ENCODE results near the gene HK3. TPM values are rescaled to one million over a fixed set of nuclear protein-coding genes. Genes with fewer than 3 reads are reported as not detected.

HK3 gene
- total and polyA plus RNA-seq, 9 of the 15 experiments (the other 6 are each of a cell fraction or from before 2014, with no cell fraction given): 0.16 TPM; not detected in 8

GRCh38 chr5:176943816-176944215, 44.7 kb upstream of the HK3 start (continued):
- no peak for TF ChIP-seq RBM22 (IDR thresholded peaks at IDR 0.05; ENCODE audit: low read depth, low read length, poor library complexity, severe bottlenecking)
- no peak for TF ChIP-seq SNRNP70 (optimal IDR thresholded peaks at IDR 0.05; ENCODE audit: low read depth, low read length)
- TF ChIP-seq ZNF445 (CRISPR knock-in tag; IDR thresholded peaks at IDR 0.05; ENCODE audit: low read depth): no peak
- no peak for TF ChIP-seq DIDO1 (tag; IDR thresholded peaks at IDR 0.05; ENCODE audit: low read depth)
- no peak for TF ChIP-seq ZBTB1 (CRISPR knock-in tag; IDR thresholded peaks at IDR 0.05; ENCODE audit: borderline replicate concordance, low read depth)
- no peak for TF ChIP-seq ZNF274 (IDR thresholded peaks at IDR 0.05; ENCODE audit: borderline replicate concordance, low read depth, low read length)
- TF ChIP-seq CTCF (IDR thresholded peaks at IDR 0.05 in 2 of 3, conservative IDR thresholded peaks at IDR 0.05 in 1 of 3; ENCODE audit: insufficient read depth in 2 of 3, low read depth in 1 of 3, low read length in 3 of 3): no peak
- TF ChIP-seq ZNF347 (CRISPR knock-in tag; IDR thresholded peaks at IDR 0.05; ENCODE audit: low read depth): no peak
- no peak for TF ChIP-seq KAT8 (IDR thresholded peaks at IDR 0.05; ENCODE audit: low read depth)

DNA sequence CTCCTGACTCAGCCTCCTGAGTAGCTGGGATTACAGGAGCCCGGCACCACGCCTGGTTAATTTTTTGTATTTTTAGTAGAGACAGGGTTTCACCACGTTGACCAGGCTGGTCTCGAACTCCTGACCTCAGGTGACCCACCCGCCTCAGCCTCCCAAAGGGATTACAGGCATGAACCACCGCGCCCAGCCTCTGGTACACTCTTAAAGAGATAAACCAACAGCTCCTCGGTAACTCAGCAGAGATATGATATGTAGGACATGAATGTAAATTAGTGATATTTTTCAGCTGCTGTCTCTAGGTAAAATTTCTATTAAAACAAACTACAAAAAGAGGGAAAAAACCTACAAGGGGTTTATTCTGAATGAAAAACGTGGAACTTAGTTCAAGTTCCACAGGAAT, 42.8 kb upstream of the HK3 start:
- H3K36me3 ChIP-seq (ENCODE audit: control insufficient read depth, insufficient read depth, low read length): peaks cover 82% of the 10 kb centered on the region; the same call in 2 of the 3 replicates
- no peak overlapping the region for H3K4me2 ChIP-seq (ENCODE audit: insufficient read depth, low read length)
- no peak overlapping the region for H2AFZ ChIP-seq (ENCODE audit: low read depth, low read length)
- H3K79me2 ChIP-seq (ENCODE audit: control insufficient read depth, insufficient read depth, low read length): no peaks in the 10 kb centered on the region
- H4K20me1 ChIP-seq (replicated peaks; ENCODE audit: control insufficient read depth, insufficient read depth, low read length): no peaks in the 10 kb centered on the region; the same call in 1 of the 2 replicates
- ChIA-PET POLR2A (interaction anchor here (1.5 kb wide), 1 partner anchor 8 kb away, joined by 4 read pairs; no protein-coding TSS in a partner anchor), CTCF (ENCODE audit: low intra/inter-chr PET ratio) (no interaction called here)
- H3K9ac ChIP-seq (ENCODE audit: insufficient read depth in 1 of 2, low read depth in 2 of 2, low read length in 2 of 2): no peak overlapping the region
- FAIRE-seq (no peak), DNase-seq (ENCODE audit: extremely low read depth in 1 of 4, low spot score in 3 of 4) (peak in 1 of 4 experiments; percentile 9), ATAC-seq (no peak)
- no peak overlapping the region for H3K27ac ChIP-seq (ENCODE audit: extremely low read depth, low read depth, low read length)
- H3K27me3 ChIP-seq (ENCODE audit: control insufficient read depth in 2 of 2, insufficient read depth in 2 of 2, low read length in 2 of 2): no peaks in the 10 kb centered on the region
- intact Hi-C loops (cut with micrococcal nuclease): no loop called here
- 0 out of 5 replicates have a peak, but pooled peaks cover 0 to 3% of the 10 kb centered on the region in 2 experiments for H3K4me1 ChIP-seq (replicated peaks in 1 of 2; ENCODE audit: control insufficient read depth in 2 of 2, insufficient read depth in 2 of 2, low read length in 2 of 2)
- H3K4me3 ChIP-seq: no peak overlapping the region
- H3K9me1 ChIP-seq (ENCODE audit: control insufficient read depth, insufficient read depth, low read length): no peaks in the 10 kb centered on the region
- WGBS (ENCODE audit: insufficient coverage, low coverage, missing lambda C conversion rate): 59% methylated on average over 9 of the region's 9 CpGs
- in situ Hi-C loops (cut with MboI): no loop called here
- no TSS peak for BruUV-seq (replicated peaks)
- H3K9me3 ChIP-seq (replicated peaks; ENCODE audit: control insufficient read depth, insufficient read depth, low read depth, low read length): no peaks in the 10 kb centered on the region
- TF ChIP-seq GABPB2 (CRISPR knock-in tag; conservative IDR thresholded peaks at IDR 0.05): no peak
- no peak for TF ChIP-seq MEF2A (IDR thresholded peaks at IDR 0.05; ENCODE audit: control insufficient read depth, low read depth, low read length)
- TF ChIP-seq PHF20 (IDR thresholded peaks at IDR 0.05; ENCODE audit: partially characterized antibody): no peak
- TF ChIP-seq NR2C1 (IDR thresholded peaks at IDR 0.05): no peak
- no peak for TF ChIP-seq NR2C1 (tag; IDR thresholded peaks at IDR 0.05)
- no peak for TF ChIP-seq FIP1L1 (IDR thresholded peaks at IDR 0.05; ENCODE audit: low read depth, low read length, poor library complexity, severe bottlenecking)
- TF ChIP-seq ZNF277 (CRISPR knock-in tag; IDR thresholded peaks at IDR 0.05; ENCODE audit: borderline replicate concordance): no peak
- TF ChIP-seq XRCC5 (IDR thresholded peaks at IDR 0.05; ENCODE audit: low read depth, low read length): no peak
- no peak for TF ChIP-seq ZNF395 (CRISPR knock-in tag; IDR thresholded peaks at IDR 0.05)
- TF ChIP-seq SNRNP70 (optimal IDR thresholded peaks at IDR 0.05; ENCODE audit: low read depth, low read length): no peak

Data from K562 (cell line).